K562 (cell line): ENCODE measurements around the gene NDOR1. TPM values are rescaled to one million over a fixed set of nuclear protein-coding genes. Genes with fewer than 3 reads are reported as not detected.
A peak's percentile ranks its signal among the peaks of the same experiment; 100 is the strongest.

Experiments used
- ATAC-seq: fragments of 200-7000 bp; cut with Tn5 transposase; 3 replicates; pipeline ENCODE4 v1.9.1; 2020; ENCODE audit warnings: moderate library complexity
- BruUV-seq: library from RNA; stranded (reverse); fragments of 400-500 nt; replicated peaks from 2 replicates; lab custom pipeline; 2021; lab: Mats Ljungman, UMichigan
- CTCF ChIA-PET: fragments of 300-600 bp; formaldehyde crosslinking; extraction: SDS; loops from one replicate; lab custom pipeline; 2021; ENCODE audit warnings: low intra/inter-chr PET ratio; lab: Yijun Ruan, JAX
- POLR2A ChIA-PET: fragments of 300-600, 350-650 bp; sonication (Branson Sonifier 250); formaldehyde crosslinking; extraction: SDS; loops from one replicate; lab custom pipeline; 2021; ENCODE audit warnings: antibody characterized with exemption, inconsistent platforms; lab: Yijun Ruan, JAX
- DNase-seq, 4 experiments: peaks; one replicate each; pipeline versions ENCODE4 v3.0.0 to v3.0.0-alpha.2; 2011 to 2018; ENCODE audit warnings: low spot score in 3 of 4, mixed read lengths in 3 of 4; ENCODE audit errors: extremely low read depth in 1 of 4
- FAIRE-seq: peaks from 2 replicates; lab custom pipeline; 2011; peaks lifted over from hg19 to GRCh38; lab: Jason Lieb, UNC
- H2AFZ ChIP-seq: 2 replicates; pipeline ENCODE4 v1.6.0; 2011; ENCODE audit warnings: low read depth, low read length, control low read depth, inconsistent platforms
- H3K27ac ChIP-seq: fragments of 200-600 bp; 3 replicates; pipeline ENCODE4 v1.8.0; 2011; ENCODE audit warnings: low read depth, mild to moderate bottlenecking, control low read depth, inconsistent platforms, low read length, moderate library complexity, mixed read lengths; ENCODE audit errors: extremely low read depth
- H3K27me3 ChIP-seq, 2 experiments: fragments of 300-600 bp in 1 of 2; 2 replicates in 1 of 2; 3 replicates in 1 of 2; pipeline versions ENCODE4 v1.6.0 to v1.8.0; 2011; ENCODE audit warnings: inconsistent platforms in 2 of 2, low read length in 2 of 2, mild to moderate bottlenecking in 1 of 2, mixed read lengths in 1 of 2, moderate library complexity in 1 of 2; ENCODE audit not compliant: control insufficient read depth in 2 of 2, insufficient read depth in 2 of 2
- H3K36me3 ChIP-seq: fragments of 300-600 bp; 3 replicates; pipeline ENCODE4 v1.8.0; 2011; ENCODE audit warnings: mild to moderate bottlenecking, low read length, inconsistent platforms; ENCODE audit not compliant: control insufficient read depth, insufficient read depth
- H3K4me1 ChIP-seq, 2 experiments: fragments of 200-600 bp in 1 of 2; replicated peaks in 1 of 2; 2 replicates in 1 of 2; 3 replicates in 1 of 2; pipeline versions ENCODE4 v1.5.1 to v1.8.0; 2011; ENCODE audit warnings: inconsistent platforms in 2 of 2, low read length in 2 of 2, mild to moderate bottlenecking in 1 of 2, mixed read lengths in 1 of 2, moderate library complexity in 1 of 2; ENCODE audit not compliant: control insufficient read depth in 2 of 2, insufficient read depth in 2 of 2
- H3K4me2 ChIP-seq: 2 replicates; pipeline ENCODE4 v1.6.1; 2011; ENCODE audit warnings: low read length, control low read depth, inconsistent platforms, mixed read lengths; ENCODE audit not compliant: insufficient read depth
- H3K4me3 ChIP-seq: fragments of 200-600 bp; sonication (generic), shearing (Covaris generic); 2 replicates; pipeline ENCODE4 v1.5.1; 2016; ENCODE audit warnings: control low read depth, inconsistent platforms
- H3K79me2 ChIP-seq: fragments of 200-600 bp; 3 replicates; pipeline ENCODE4 v1.8.0; 2011; ENCODE audit warnings: low read length, inconsistent platforms; ENCODE audit not compliant: control insufficient read depth, insufficient read depth
- H3K9ac ChIP-seq, 2 experiments: 2 replicates each; pipeline versions ENCODE4 v1.6.0 to v1.6.1; 2011; ENCODE audit warnings: low read depth in 2 of 2, low read length in 2 of 2, control low read depth in 1 of 2, inconsistent platforms in 1 of 2, mild to moderate bottlenecking in 1 of 2, mixed read lengths in 1 of 2; ENCODE audit not compliant: insufficient read depth in 1 of 2
- H3K9me1 ChIP-seq: one replicate; pipeline ENCODE4 v1.6.0; 2011; ENCODE audit warnings: inconsistent platforms, mild to moderate bottlenecking, low read length, moderate library complexity; ENCODE audit not compliant: control insufficient read depth, insufficient read depth
- H3K9me3 ChIP-seq: replicated peaks from 2 replicates; pipeline ENCODE4 v1.5.1; 2011; ENCODE audit warnings: low read depth, low read length, inconsistent platforms; ENCODE audit not compliant: control insufficient read depth, insufficient read depth
- H4K20me1 ChIP-seq: replicated peaks from 2 replicates; pipeline ENCODE4 v1.6.1; 2011; ENCODE audit warnings: low read length, inconsistent platforms, mixed read lengths; ENCODE audit not compliant: control insufficient read depth, insufficient read depth
- ARID1B ChIP-seq: fragments of 450-650 bp; IDR thresholded peaks from 2 replicates; pipeline ENCODE4 v1.6.1; 2016; ENCODE audit warnings: antibody characterized with exemption, mild to moderate bottlenecking, inconsistent platforms
- COPS2 ChIP-seq: fragments of 450-650 bp; conservative IDR thresholded peaks from 2 replicates; pipeline ENCODE4 v1.6.1; 2016; ENCODE audit warnings: mild to moderate bottlenecking, moderate library complexity
- EHMT2 ChIP-seq: fragments of 450-650 bp; IDR thresholded peaks from 2 replicates; pipeline ENCODE4 v1.6.1; 2018; ENCODE audit warnings: antibody characterized with exemption
- HCFC1 ChIP-seq: IDR thresholded peaks from 2 replicates; pipeline ENCODE4 v1.6.1; 2012; ENCODE audit warnings: low read depth, low read length, improper control_type of control experiment
- LCOR ChIP-seq: sonication (generic); formaldehyde crosslinking; IDR thresholded peaks from 2 replicates; pipeline ENCODE4 v1.8.0; 2022; ENCODE audit warnings: mild to moderate bottlenecking, missing genetic modification reagents
- NFATC3 ChIP-seq: fragments of 450-650 bp; IDR thresholded peaks from 2 replicates; pipeline ENCODE4 v1.6.1; 2017; ENCODE audit warnings: mild to moderate bottlenecking
- NRF1 ChIP-seq, 2 experiments: fragments of 450-650 bp; IDR thresholded peaks in 1 of 2; conservative IDR thresholded peaks in 1 of 2; 2 replicates each; pipeline ENCODE4 v1.6.1; 2014; ENCODE audit warnings: mild to moderate bottlenecking in 2 of 2
- ZKSCAN1 ChIP-seq: fragments of 150-350 bp; IDR thresholded peaks from 2 replicates; pipeline ENCODE4 v1.6.1; 2016; ENCODE audit warnings: low read depth, low read length
- ZNF274 ChIP-seq: IDR thresholded peaks from 2 replicates; pipeline ENCODE4 v1.6.1; 2011; ENCODE audit warnings: low read depth, mild to moderate bottlenecking, low read length, moderate library complexity, borderline replicate concordance
- ZNF431 ChIP-seq: sonication (generic); formaldehyde crosslinking; IDR thresholded peaks from 2 replicates; pipeline ENCODE4 v1.8.0; 2022; ENCODE audit warnings: mild to moderate bottlenecking, missing genetic modification reagents
- WGBS: fragments of 100-300 bp; shearing (Covaris generic); methylation state at CpG from one replicate; pipeline ENCODE4 v1.1.6; 2016; ENCODE audit warnings: low coverage, mixed read lengths; ENCODE audit not compliant: insufficient coverage; ENCODE audit errors: missing lambda C conversion rate; 5-methylcytosine and 5-hydroxymethylcytosine counted together
- in situ Hi-C: fragments of 300-500 bp; cut with MboI; formaldehyde crosslinking; loops from 4 replicates; pipeline ENCODE4 v1.15.0; 2018; ENCODE audit warnings: inconsistent platforms, mixed read lengths
- intact Hi-C: fragments of 100-400 bp; cut with micrococcal nuclease; formaldehyde crosslinking; loops from 2 replicates; pipeline ENCODE4 v1.14.2; 2022
- polyA plus RNA-seq, 8 experiments: library from polyadenylated mRNA; depleted of rRNA in 4 of 8; stranded (reverse) in 5 of 8; unstranded in 3 of 8; fragments of >200 nt; fragmentation: Nextera tagmentation in 2 of 8; fragmentation: Illumina TruSeq in 1 of 8; extraction: Ambion mirVana in 2 of 8; extraction: Trizol in 1 of 8; gene quantifications; 2 replicates each; pipeline versions ENCODE4 v1.2.1 to v1.2.3, GENCODE V29; 2011 to 2014; ENCODE audit warnings: inconsistent platforms in 1 of 8, missing spikeins in 1 of 8
- total RNA-seq, 7 experiments: library from RNA; depleted of rRNA in 6 of 7; stranded (reverse); fragments of >200 nt in 6 of 7; fragmentation: Illumina TruSeq in 2 of 7; extraction: Trizol in 2 of 7; gene quantifications; 2 replicates each; pipeline versions ENCODE4 v1.2.1 to v1.2.3, GENCODE V29; 2011 to 2021; ENCODE audit warnings: low replicate concordance in 1 of 7
- TF ChIP-seq, protein P1 (sequence below): fragments of 250-450 bp; sonication (Bioruptor Pico); IDR thresholded peaks from 2 replicates; pipeline ENCODE4 v1.5.0; 2020; ENCODE audit warnings: mild to moderate bottlenecking, borderline replicate concordance
- TF ChIP-seq, protein P2 (sequence below): sonication (generic); formaldehyde crosslinking; IDR thresholded peaks from 2 replicates; pipeline ENCODE4 v1.8.0; 2022; ENCODE audit warnings: mild to moderate bottlenecking, missing genetic modification reagents
- TF ChIP-seq, protein P3 (sequence below), 2 experiments: fragments of 450-650 bp; IDR thresholded peaks; 2 replicates each; pipeline ENCODE4 v1.6.1; 2016
- TF ChIP-seq, protein P4 (sequence below): fragments of 250-450 bp; sonication (Bioruptor Pico); IDR thresholded peaks from 2 replicates; pipeline ENCODE4 v1.8.0; 2021; ENCODE audit warnings: borderline replicate concordance, mild to moderate bottlenecking, moderate library complexity; ENCODE audit not compliant: poor library complexity, severe bottlenecking
- TF ChIP-seq, protein P5 (sequence below), 2 experiments: fragments of 450-650 bp in 1 of 2; sonication (generic) in 1 of 2; formaldehyde crosslinking in 1 of 2; IDR thresholded peaks in 1 of 2; conservative IDR thresholded peaks in 1 of 2; 2 replicates each; pipeline versions ENCODE4 v1.6.1 to v1.8.1; 2016 to 2023; ENCODE audit warnings: mild to moderate bottlenecking in 2 of 2, moderate library complexity in 2 of 2, inconsistent platforms in 1 of 2, missing genetic modification reagents in 1 of 2

The NDOR1 gene
- total and polyA plus RNA-seq, 9 of the 15 experiments (the other 6 are each of a cell fraction or from before 2014, with no cell fraction given): 0.06 to 36.9 (median 6.9) TPM

DNA sequence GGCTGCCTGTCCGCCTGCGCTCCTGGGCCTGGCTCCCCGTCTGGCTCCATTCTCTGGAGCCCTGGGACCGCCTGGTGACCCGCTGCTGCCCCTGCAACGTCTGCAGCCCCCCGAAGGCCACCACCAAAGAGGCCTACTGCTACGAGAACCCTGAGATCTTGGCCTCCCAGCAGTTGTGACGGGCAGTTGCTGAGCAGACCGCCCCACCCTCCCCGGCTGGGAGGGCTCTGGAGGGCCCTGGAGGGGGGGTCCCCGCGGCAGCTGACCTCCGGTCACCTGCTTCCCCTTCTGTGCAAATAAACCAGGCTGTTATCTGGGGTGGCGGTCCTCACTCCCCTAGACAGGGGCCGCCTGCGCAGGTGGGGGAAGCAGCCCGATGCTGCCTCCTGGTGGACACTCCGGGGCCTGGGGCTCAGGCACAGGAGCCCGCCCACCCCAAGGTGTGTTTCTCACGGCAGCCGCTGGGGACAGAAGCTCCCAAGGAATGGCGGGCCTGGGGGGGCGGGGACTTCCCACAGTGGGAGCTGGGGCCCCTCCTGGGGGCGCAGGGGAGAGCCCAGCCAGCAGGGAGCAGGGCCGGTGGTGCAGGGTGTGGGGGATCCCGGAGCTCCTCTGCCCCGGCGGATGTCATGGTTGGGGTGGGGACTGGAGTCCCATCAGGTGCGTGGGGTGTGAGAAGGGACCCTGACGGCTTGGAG is 30.9 kb downstream of the NDOR1 start:
- CTCF ChIA-PET: interaction anchor here (0.6 to 1.6 kb wide), 7 partner anchors 19 to 207 kb away, joined by 3 to 11 read pairs (median 4); partner anchors contain the start of genes ANAPC2, NELFB, NPDC1 and SSNA1
- POLR2A ChIA-PET: interaction anchor here (0.6 to 1.3 kb wide), 5 partner anchors 41 to 233 kb away, joined by 3 to 5 read pairs (median 4); partner anchors contain the start of gene TOR4A
- no peak overlapping the region for H2AFZ ChIP-seq
- peaks cover 30% of the 10 kb centered on the region for H3K79me2 ChIP-seq
- peaks cover 16 to 92% of the 10 kb centered on the region in 2 experiments for H3K4me1 ChIP-seq
- H3K36me3 ChIP-seq: peaks cover 4% of the 10 kb centered on the region; the same call in 1 of the 3 replicates
- in situ Hi-C loops: loop anchor here (25.0 kb wide), 1 partner anchor 449 kb away; the partner anchor contains the start of genes CCDC183 and TMEM141
- BruUV-seq: no TSS peak
- intact Hi-C loops: no loop called here
- peaks cover 4% of the 10 kb centered on the region for H3K9me1 ChIP-seq
- H4K20me1 ChIP-seq: no peaks in the 10 kb centered on the region
- DNase-seq (peak; percentile 91 to 97 (median 94)), ATAC-seq (peak; percentile 73), FAIRE-seq (peak; percentile 95)
- H3K27ac ChIP-seq: peak overlapping the region; percentile 42
- H3K4me3 ChIP-seq: no peak overlapping the region
- 7% methylated on average over 14 of the region's 31 CpGs for WGBS
- no peaks in the 10 kb centered on the region for H3K27me3 ChIP-seq
- H3K9ac ChIP-seq: peak overlapping the region; percentile 9 to 88; a peak in 2 of 4 replicates
- peak overlapping the region; percentile 40 for H3K4me2 ChIP-seq
- H3K9me3 ChIP-seq: no peaks in the 10 kb centered on the region
- peak; percentile 51 for TF ChIP-seq HCFC1
- no peak for TF ChIP-seq NFATC3
- no peak for TF ChIP-seq COPS2
- no peak for TF ChIP-seq ZNF274
- TF ChIP-seq, protein P1, sequence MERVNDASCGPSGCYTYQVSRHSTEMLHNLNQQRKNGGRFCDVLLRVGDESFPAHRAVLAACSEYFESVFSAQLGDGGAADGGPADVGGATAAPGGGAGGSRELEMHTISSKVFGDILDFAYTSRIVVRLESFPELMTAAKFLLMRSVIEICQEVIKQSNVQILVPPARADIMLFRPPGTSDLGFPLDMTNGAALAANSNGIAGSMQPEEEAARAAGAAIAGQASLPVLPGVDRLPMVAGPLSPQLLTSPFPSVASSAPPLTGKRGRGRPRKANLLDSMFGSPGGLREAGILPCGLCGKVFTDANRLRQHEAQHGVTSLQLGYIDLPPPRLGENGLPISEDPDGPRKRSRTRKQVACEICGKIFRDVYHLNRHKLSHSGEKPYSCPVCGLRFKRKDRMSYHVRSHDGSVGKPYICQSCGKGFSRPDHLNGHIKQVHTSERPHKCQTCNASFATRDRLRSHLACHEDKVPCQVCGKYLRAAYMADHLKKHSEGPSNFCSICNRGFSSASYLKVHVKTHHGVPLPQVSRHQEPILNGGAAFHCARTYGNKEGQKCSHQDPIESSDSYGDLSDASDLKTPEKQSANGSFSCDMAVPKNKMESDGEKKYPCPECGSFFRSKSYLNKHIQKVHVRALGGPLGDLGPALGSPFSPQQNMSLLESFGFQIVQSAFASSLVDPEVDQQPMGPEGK: peak; percentile 36; the same call in 1 of the 2 replicates
- peak; percentile 48; the same call in 1 of the 2 replicates for TF ChIP-seq ZKSCAN1
- TF ChIP-seq, protein P2, sequence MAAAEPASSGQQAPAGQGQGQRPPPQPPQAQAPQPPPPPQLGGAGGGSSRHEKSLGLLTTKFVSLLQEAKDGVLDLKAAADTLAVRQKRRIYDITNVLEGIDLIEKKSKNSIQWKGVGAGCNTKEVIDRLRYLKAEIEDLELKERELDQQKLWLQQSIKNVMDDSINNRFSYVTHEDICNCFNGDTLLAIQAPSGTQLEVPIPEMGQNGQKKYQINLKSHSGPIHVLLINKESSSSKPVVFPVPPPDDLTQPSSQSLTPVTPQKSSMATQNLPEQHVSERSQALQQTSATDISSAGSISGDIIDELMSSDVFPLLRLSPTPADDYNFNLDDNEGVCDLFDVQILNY: no peak
- peak; percentile 85 for TF ChIP-seq ARID1B
- peak; percentile 78 for TF ChIP-seq LCOR
- TF ChIP-seq, protein P3, sequence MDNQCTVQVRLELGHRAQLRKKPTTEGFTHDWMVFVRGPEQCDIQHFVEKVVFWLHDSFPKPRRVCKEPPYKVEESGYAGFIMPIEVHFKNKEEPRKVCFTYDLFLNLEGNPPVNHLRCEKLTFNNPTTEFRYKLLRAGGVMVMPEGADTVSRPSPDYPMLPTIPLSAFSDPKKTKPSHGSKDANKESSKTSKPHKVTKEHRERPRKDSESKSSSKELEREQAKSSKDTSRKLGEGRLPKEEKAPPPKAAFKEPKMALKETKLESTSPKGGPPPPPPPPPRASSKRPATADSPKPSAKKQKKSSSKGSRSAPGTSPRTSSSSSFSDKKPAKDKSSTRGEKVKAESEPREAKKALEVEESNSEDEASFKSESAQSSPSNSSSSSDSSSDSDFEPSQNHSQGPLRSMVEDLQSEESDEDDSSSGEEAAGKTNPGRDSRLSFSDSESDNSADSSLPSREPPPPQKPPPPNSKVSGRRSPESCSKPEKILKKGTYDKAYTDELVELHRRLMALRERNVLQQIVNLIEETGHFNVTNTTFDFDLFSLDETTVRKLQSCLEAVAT (IDR thresholded peaks at IDR 0.05): peak in 1 of 2 experiments; percentile 70; a peak in 1 of 4 replicates
- TF ChIP-seq, protein P4, sequence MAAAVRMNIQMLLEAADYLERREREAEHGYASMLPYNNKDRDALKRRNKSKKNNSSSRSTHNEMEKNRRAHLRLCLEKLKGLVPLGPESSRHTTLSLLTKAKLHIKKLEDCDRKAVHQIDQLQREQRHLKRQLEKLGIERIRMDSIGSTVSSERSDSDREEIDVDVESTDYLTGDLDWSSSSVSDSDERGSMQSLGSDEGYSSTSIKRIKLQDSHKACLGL: no peak
- TF ChIP-seq EHMT2: no peak
- TF ChIP-seq, protein P5, sequence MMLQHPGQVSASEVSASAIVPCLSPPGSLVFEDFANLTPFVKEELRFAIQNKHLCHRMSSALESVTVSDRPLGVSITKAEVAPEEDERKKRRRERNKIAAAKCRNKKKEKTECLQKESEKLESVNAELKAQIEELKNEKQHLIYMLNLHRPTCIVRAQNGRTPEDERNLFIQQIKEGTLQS (IDR thresholded peaks at IDR 0.05): no peak
- TF ChIP-seq, protein P5 (CRISPR knock-in tag; conservative IDR thresholded peaks at IDR 0.05): peak; percentile 71; the same call in 1 of the 2 replicates
- TF ChIP-seq NRF1 (conservative IDR thresholded peaks at IDR 0.05 in 1 of 2, IDR thresholded peaks at IDR 0.05 in 1 of 2): peak; percentile 89 to 91
- no peak for TF ChIP-seq ZNF431
